ENCODE data around the gene ESRRG.
"Not testable (repeated sequence)": the region's sequence is repeated elsewhere in the genome, so short reads cannot be mapped to it uniquely, and the experiment has no call there.

ESRRG gene

GRCh38 chr1:216560527-216560926, 162.7 kb downstream of the ESRRG start:
- no peak for DNase-seq

GRCh38 chr1:216559359-216559758, 163.9 kb downstream of the ESRRG start:
- no peak for DNase-seq

- DNase-seq, result no peak
Observed at GRCh38 chr1:216555653-216556052, 167.6 kb downstream of the ESRRG start.

GRCh38 chr1:216554934-216555333, 168.3 kb downstream of the ESRRG start:
- DNase-seq, result no peak

- DNase-seq, result no peak
Observed at GRCh38 chr1:216553766-216554165, 169.5 kb downstream of the ESRRG start.

GRCh38 chr1:216553040-216553439, 170.2 kb downstream of the ESRRG start:
- DNase-seq, result no peak

GRCh38 chr1:216549796-216550195, 173.4 kb downstream of the ESRRG start:
- DNase-seq, result no peak

- DNase-seq, result no peak
Observed at GRCh38 chr1:216542741-216543140, 180.5 kb downstream of the ESRRG start.

- no peak for DNase-seq
Observed at GRCh38 chr1:216542263-216542662, 181.0 kb downstream of the ESRRG start.

GRCh38 chr1:216535751-216536150, 187.5 kb downstream of the ESRRG start:
- DNase-seq, result no peak

GRCh38 chr1:216535059-216535458, 188.2 kb downstream of the ESRRG start:
- DNase-seq, result no peak

- DNase-seq, result no peak
Observed at GRCh38 chr1:216533776-216534175, 189.5 kb downstream of the ESRRG start.

GRCh38 chr1:216532251-216532798, 190.9 kb downstream of the ESRRG start:
- no peak for DNase-seq

GRCh38 chr1:216531263-216532239, 191.7 kb downstream of the ESRRG start:
- DNase-seq, result no peak

GRCh38 chr1:216529851-216530250, 193.4 kb downstream of the ESRRG start:
- not testable (repeated sequence) for DNase-seq

GRCh38 chr1:216528816-216529215, 194.4 kb downstream of the ESRRG start:
- no peak for DNase-seq

- no peak for DNase-seq
Observed at GRCh38 chr1:216523449-216524190, 199.6 kb downstream of the ESRRG start.

GRCh38 chr1:216523043-216523442, 200.2 kb downstream of the ESRRG start:
- no peak for DNase-seq

GRCh38 chr1:216521477-216521876, 201.8 kb downstream of the ESRRG start:
- no peak for DNase-seq

GRCh38 chr1:216518844-216519627, 204.2 kb downstream of the ESRRG start:
- no peak for DNase-seq

GRCh38 chr1:216502528-216503162, 220.6 kb downstream of the ESRRG start:
- no peak for DNase-seq

GRCh38 chr1:216500273-216500967, 222.8 kb downstream of the ESRRG start:
- DNase-seq, result no peak
